VCaP (cell line): Measurements from ENCODE around the gene KLC4.

Experiments used
- H3K27ac ChIP-seq: fragments of 450-650 bp; 2 replicates; pipeline ENCODE4 v1.5.1; 2017
- TF ChIP-seq, protein P1 (sequence below): fragments of 450-650 bp; conservative IDR thresholded peaks from 2 replicates; pipeline ENCODE4 v1.5.1; 2017; ENCODE audit warnings: mild to moderate bottlenecking, moderate library complexity

Gene KLC4

DNA sequence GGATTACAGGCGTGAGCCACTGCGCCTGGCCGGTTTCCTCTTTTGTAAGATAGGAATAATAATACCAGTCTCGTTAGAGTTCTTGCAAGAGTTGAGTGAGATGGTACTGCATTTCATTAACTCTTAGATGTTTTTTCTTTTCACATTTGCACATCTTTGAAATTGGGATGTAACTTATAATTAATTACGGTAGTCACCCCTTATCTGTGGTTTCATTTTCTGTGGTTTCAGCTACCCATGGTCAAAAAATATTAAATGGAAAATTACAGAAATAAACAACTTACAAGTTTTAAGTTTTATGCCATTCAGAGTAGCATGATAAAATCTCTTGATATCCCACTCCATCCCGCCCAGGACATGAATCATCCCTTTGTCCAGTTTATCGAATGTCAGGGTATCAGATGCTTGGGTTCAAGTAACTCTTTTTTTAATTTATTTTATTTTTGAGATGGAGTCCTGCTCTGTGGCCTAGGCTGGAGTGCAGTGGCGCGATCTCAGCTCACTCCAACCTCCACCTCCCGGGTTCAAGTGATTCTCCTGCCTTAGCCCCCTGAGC, 32.1 kb downstream of the KLC4 start:
- TF ChIP-seq, protein P1, sequence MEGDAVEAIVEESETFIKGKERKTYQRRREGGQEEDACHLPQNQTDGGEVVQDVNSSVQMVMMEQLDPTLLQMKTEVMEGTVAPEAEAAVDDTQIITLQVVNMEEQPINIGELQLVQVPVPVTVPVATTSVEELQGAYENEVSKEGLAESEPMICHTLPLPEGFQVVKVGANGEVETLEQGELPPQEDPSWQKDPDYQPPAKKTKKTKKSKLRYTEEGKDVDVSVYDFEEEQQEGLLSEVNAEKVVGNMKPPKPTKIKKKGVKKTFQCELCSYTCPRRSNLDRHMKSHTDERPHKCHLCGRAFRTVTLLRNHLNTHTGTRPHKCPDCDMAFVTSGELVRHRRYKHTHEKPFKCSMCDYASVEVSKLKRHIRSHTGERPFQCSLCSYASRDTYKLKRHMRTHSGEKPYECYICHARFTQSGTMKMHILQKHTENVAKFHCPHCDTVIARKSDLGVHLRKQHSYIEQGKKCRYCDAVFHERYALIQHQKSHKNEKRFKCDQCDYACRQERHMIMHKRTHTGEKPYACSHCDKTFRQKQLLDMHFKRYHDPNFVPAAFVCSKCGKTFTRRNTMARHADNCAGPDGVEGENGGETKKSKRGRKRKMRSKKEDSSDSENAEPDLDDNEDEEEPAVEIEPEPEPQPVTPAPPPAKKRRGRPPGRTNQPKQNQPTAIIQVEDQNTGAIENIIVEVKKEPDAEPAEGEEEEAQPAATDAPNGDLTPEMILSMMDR: no peak

DNA sequence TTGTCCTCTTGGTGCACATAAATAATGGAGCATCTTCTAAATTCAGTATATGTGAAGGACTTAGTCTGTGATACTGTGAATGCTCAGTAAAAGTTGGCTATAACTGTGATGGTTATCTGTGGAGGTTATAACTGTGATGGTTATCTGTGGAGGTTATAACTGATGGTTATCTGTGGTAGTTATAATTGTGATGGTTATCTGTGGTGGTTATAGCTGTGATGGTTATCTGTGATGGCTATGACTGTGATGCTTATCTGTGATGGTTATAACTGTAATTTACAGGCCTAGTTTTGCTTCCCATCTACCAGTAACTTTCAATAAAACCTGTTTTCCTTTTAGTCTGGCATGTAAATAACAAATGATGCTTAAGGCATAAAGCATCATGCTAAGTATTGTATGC, 33.2 kb downstream of the KLC4 start:
- peak overlapping the region; percentile 90 for H3K27ac ChIP-seq
- TF ChIP-seq, protein P1: no peak

More for the DNA sequence above, 32.1 kb downstream of the KLC4 start:
- peak overlapping the region; percentile 90 for H3K27ac ChIP-seq

DNA sequence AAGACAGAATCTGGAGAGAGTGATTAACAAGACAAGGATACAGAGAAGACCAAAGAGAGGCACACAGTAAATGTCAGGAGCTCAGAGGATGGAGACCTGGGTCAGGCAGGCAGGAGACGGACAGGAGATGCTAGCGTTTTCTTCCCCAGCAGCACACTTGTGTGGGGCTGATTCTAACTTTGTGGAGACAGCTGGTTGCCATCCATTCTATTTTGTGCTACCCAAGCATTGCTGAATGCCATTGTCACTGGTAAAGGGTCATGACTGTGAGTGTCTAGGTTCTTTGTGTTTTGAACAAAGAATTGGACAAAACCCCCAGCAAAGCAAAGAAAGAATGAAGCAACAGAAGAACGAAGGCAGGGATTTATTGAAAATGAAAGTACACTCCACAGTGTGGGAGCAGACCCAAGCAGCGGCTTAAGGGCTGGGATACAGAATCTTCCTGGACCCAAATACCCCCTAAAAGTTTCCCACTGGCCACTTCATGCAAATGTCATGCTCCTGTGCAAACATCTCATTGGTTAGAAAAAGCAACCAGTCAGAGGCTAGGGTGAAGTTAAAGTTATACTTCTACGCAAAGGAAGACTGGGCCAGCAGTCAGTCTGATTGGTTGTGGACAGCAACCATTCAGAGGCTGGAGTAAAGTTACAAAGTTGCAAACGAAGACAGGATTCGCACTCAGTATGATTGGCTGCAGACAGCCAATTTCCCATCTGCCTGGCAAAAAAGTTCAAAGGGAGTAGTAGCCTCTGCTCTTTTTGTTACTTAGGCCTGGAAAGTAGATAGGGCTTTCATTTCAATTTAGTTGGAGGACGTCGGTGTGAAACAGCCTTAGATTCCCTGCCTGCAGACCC, 34.2 kb downstream of the KLC4 start:
- TF ChIP-seq, protein P1: no peak
- peak overlapping the region; percentile 90 for H3K27ac ChIP-seq

DNA sequence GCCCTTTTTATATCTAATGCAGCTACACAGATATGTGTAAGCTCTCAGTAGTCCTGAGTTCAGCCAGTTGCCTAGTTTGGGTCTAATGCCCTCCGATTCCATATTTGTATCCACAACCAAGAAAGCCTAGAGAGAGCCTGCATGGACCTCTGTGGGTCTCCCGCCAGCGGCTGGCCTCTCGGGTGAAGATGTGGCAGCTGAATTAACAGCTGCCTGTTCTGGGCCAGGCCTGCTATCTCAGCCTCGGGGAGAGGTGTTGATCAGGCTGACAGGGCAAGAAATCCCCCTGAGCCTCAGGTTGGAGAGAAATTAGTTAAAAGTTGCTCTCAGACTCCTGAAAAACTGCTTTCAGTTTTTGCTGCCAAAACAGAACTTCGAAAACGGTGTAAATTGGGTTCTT, 36.5 kb downstream of the KLC4 start:
- TF ChIP-seq, protein P1: no peak
- peak overlapping the region; percentile 58 for H3K27ac ChIP-seq

DNA sequence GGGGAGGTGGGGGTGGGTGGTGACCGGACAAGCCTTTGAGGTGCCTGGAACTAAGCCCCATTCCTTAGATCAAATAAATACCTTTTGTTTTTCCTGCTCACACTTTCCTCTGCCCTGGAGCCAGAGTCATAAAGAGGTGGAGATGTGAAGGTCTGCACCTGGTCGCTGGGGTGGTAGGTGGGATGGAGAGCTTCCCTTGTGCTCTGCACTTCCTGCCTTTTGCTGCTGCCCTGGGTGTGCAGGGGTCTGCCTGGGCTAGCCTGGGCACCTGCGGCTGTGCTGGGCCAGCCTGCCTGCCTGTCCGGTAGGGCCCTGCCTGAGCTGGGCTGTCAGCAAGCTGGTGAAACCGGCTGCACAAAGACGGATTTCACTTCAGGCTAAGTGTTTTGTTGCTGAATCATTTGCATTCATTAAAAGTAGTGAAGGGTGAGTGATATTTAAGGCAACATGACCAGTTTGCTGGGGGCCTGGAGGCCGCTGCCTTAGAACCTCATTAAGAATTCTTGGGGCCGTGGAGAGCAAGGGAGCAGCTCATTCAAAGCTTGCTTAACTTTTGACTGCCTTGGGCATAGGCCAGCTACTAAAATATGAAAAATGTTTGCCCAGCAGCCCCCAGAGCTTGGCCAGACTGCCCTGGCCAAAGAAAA, 37.1 kb downstream of the KLC4 start:
- peak overlapping the region; percentile 58 for H3K27ac ChIP-seq
- TF ChIP-seq, protein P1: no peak

DNA sequence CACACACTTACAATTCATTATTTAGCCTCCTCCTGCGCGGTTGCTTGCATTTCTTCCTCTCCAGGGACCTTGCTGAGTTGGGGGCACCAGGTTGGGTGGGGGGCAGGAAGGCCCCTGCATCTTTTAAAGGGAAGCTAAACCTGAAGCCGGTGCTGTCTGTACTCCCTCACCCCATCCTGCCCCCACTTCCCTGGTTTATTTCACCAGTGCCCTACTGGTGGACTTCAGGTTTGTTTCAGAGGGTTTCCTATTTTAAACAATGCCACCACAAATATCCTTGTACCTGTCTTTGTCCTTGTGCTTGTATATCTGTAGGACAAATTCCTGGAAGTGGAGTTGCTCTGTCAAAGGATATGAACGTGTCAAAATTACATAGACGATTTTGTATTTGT, 37.7 kb downstream of the KLC4 start:
- TF ChIP-seq, protein P1: no peak
- H3K27ac ChIP-seq: peak overlapping the region; percentile 58

DNA sequence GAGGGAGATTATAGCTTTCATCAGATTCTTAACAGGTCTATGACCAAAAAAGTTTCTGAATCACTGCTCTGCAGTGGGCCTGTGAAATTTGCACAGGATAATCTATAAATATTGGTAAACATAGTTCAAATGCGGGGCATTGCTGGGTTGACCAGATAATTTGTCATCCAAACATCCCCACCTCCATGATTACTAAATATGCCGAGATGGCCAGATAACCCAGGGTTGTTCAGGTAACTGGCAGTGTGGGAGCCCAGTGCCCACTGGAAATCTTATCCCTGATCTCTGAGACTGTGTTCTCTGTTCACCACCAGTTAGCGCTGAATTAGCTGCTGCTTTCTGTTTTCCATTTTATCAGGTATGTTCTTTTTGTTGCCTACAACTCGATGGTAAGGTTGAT, 38.1 kb downstream of the KLC4 start:
- TF ChIP-seq, protein P1: no peak
- H3K27ac ChIP-seq: peak overlapping the region; percentile 58
